Limb (tissue), 2 donors: ENCODE results near the gene SLC25A21.
"Not testable (repeated sequence)": the region's sequence is repeated elsewhere in the genome, so short reads cannot be mapped to it uniquely, and the experiment has no call there.

Experiments
- DNase-seq, 2 donors: peaks; one replicate each; pipeline ENCODE4 v3.0.0-alpha.2; 2016; ENCODE audit errors: extremely low spot score in 2 of 2

SLC25A21 gene

GRCh38 chr14:37186865-37187264 is 14.5 kb upstream of the SLC25A21 start:
- no peak for DNase-seq

GRCh38 chr14:37185670-37186069 is 13.3 kb upstream of the SLC25A21 start:
- no peak for DNase-seq

- not testable (repeated sequence) for DNase-seq
These were observed 12.1 kb upstream of the SLC25A21 start for GRCh38 chr14:37184520-37184919.

GRCh38 chr14:37181441-37181840 is 9.0 kb upstream of the SLC25A21 start:
- no peak for DNase-seq

GRCh38 chr14:37180886-37181285 is 8.5 kb upstream of the SLC25A21 start:
- not testable (repeated sequence) for DNase-seq

GRCh38 chr14:37179896-37180502 is 7.6 kb upstream of the SLC25A21 start:
- no peak for DNase-seq

GRCh38 chr14:37172936-37173614 is 669 bp upstream of the SLC25A21 start:
- DNase-seq = no peak

GRCh38 chr14:37171678-37172023 is 755 bp downstream of the SLC25A21 start:
- no peak for DNase-seq

- DNase-seq = no peak
These were observed 1.4 kb downstream of the SLC25A21 start for GRCh38 chr14:37170993-37171392.

- no peak for DNase-seq
These were observed 2.2 kb downstream of the SLC25A21 start for GRCh38 chr14:37170237-37170636.

GRCh38 chr14:37168721-37169120 is 3.7 kb downstream of the SLC25A21 start:
- no peak for DNase-seq

GRCh38 chr14:37167151-37168047 is 5.0 kb downstream of the SLC25A21 start:
- DNase-seq = no peak

GRCh38 chr14:37165794-37166193 is 6.6 kb downstream of the SLC25A21 start:
- no peak for DNase-seq

GRCh38 chr14:37162307-37162706 is 10.1 kb downstream of the SLC25A21 start:
- DNase-seq = not testable (repeated sequence)

GRCh38 chr14:37157987-37158386 is 14.4 kb downstream of the SLC25A21 start:
- no peak for DNase-seq

- DNase-seq = no peak
These were observed 18.9 kb downstream of the SLC25A21 start for GRCh38 chr14:37153483-37153882.

- no peak for DNase-seq
These were observed 19.4 kb downstream of the SLC25A21 start for GRCh38 chr14:37153005-37153404.

GRCh38 chr14:37150414-37150813 is 22.0 kb downstream of the SLC25A21 start:
- peak in 1 of 2 donors; percentile 80 for DNase-seq

GRCh38 chr14:37147310-37147880 is 25.0 kb downstream of the SLC25A21 start:
- no peak for DNase-seq

GRCh38 chr14:37146438-37146837 is 26.0 kb downstream of the SLC25A21 start:
- not testable (repeated sequence) for DNase-seq

- DNase-seq = no peak
These were observed 27.0 kb downstream of the SLC25A21 start for GRCh38 chr14:37145395-37145794.
